Measurements from ENCODE around the gene PRDM11. TPM values are rescaled to one million over a fixed set of nuclear protein-coding genes. Genes with fewer than 3 reads are reported as not detected.

Gene PRDM11
- total RNA-seq, 2 experiments from 2014 or later: 0.61 to 0.94 TPM

GRCh38 chr11:45262900-45263299, 116.5 kb downstream of the PRDM11 start:
- Mint-ChIP-seq H3K27me3 (peaks cover 27% of the 10 kb centered on the region), H3K4me3 (no peak overlapping the region), H3K4me1 (no peaks in the 10 kb centered on the region), H3K27ac (no peak overlapping the region), H3K36me3 (ENCODE audit: low read depth) (no peaks in the 10 kb centered on the region), H3K9me3 (ENCODE audit: low read depth) (no peaks in the 10 kb centered on the region)
- ATAC-seq: no peak
- ChIA-PET POLR2A (no interaction called here), CTCF (interaction anchor here (0.6 kb wide), 1 partner anchor 194 kb away, joined by 3 read pairs; no protein-coding TSS in a partner anchor)
- DNase-seq: no peak
- intact Hi-C loops (cut with DNase I, micrococcal nuclease): no loop called here

GRCh38 chr11:45263773-45264172, 117.3 kb downstream of the PRDM11 start:
- CTCF ChIA-PET: interaction anchor here (0.7 to 2.1 kb wide), 2 partner anchors 14 to 18 kb away, joined by 3 to 6 read pairs; no protein-coding TSS in a partner anchor
- H3K4me1 Mint-ChIP-seq: no peaks in the 10 kb centered on the region
- ATAC-seq: no peak

GRCh38 chr11:45264839-45265515, 118.5 kb downstream of the PRDM11 start:
- Mint-ChIP-seq H3K4me1 (no peaks in the 10 kb centered on the region), H3K27ac (no peak overlapping the region), H3K9me3 (ENCODE audit: low read depth) (no peaks in the 10 kb centered on the region), H3K27me3 (peaks cover 38% of the 10 kb centered on the region), H3K36me3 (ENCODE audit: low read depth) (no peaks in the 10 kb centered on the region), H3K4me3 (no peak overlapping the region)
- ChIA-PET CTCF (interaction anchor here (1.1 to 2.1 kb wide), 2 partner anchors 13 to 22 kb away, joined by 4 to 6 read pairs; no protein-coding TSS in a partner anchor), POLR2A (no interaction called here)
- no peak for DNase-seq
- intact Hi-C loops (cut with DNase I, micrococcal nuclease): no loop called here
- ATAC-seq: no peak

More at GRCh38 chr11:45263773-45264172, 117.3 kb downstream of the PRDM11 start:
- POLR2A ChIA-PET: no interaction called here
- H3K27me3 Mint-ChIP-seq: peaks cover 31% of the 10 kb centered on the region
- no peaks in the 10 kb centered on the region for H3K36me3 Mint-ChIP-seq (ENCODE audit: low read depth)
- no peak overlapping the region for H3K4me3 Mint-ChIP-seq
- DNase-seq: no peak
- H3K9me3 Mint-ChIP-seq (ENCODE audit: low read depth): no peaks in the 10 kb centered on the region
- no peak overlapping the region for H3K27ac Mint-ChIP-seq
- intact Hi-C loops (cut with DNase I, micrococcal nuclease): no loop called here

- ChIA-PET POLR2A (no interaction called here), CTCF (interaction anchor here (0.7 to 2.1 kb wide), 6 partner anchors 12 to 338 kb away, joined by 3 to 6 read pairs (median 3); no protein-coding TSS in a partner anchor)
- no peak for ATAC-seq
- H3K9me3 Mint-ChIP-seq (ENCODE audit: low read depth): no peaks in the 10 kb centered on the region
- no peak overlapping the region for H3K27ac Mint-ChIP-seq
- no peak overlapping the region for H3K4me3 Mint-ChIP-seq
- intact Hi-C loops (cut with DNase I, micrococcal nuclease): no loop called here
- peaks cover 34% of the 10 kb centered on the region for H3K27me3 Mint-ChIP-seq
- DNase-seq: no peak
- no peaks in the 10 kb centered on the region for H3K36me3 Mint-ChIP-seq (ENCODE audit: low read depth)
- H3K4me1 Mint-ChIP-seq: no peaks in the 10 kb centered on the region
These were observed 119.7 kb downstream of the PRDM11 start for GRCh38 chr11:45265969-45266675.

- no peaks in the 10 kb centered on the region for H3K36me3 Mint-ChIP-seq (ENCODE audit: low read depth)
- no peaks in the 10 kb centered on the region for H3K4me1 Mint-ChIP-seq
- no peak overlapping the region for H3K27ac Mint-ChIP-seq
- H3K4me3 Mint-ChIP-seq: no peak overlapping the region
- DNase-seq (no peak), ATAC-seq (no peak)
- intact Hi-C loops (cut with DNase I, micrococcal nuclease): no loop called here
- peaks cover 39% of the 10 kb centered on the region for H3K27me3 Mint-ChIP-seq
- ChIA-PET POLR2A (no interaction called here), CTCF (interaction anchor here (0.7 to 1.0 kb wide), 5 partner anchors 12 to 338 kb away, joined by 3 read pairs; no protein-coding TSS in a partner anchor)
- H3K9me3 Mint-ChIP-seq (ENCODE audit: low read depth): no peaks in the 10 kb centered on the region
These were observed 120.2 kb downstream of the PRDM11 start for GRCh38 chr11:45266676-45267020.

- POLR2A ChIA-PET: no interaction called here
- intact Hi-C loops (cut with DNase I, micrococcal nuclease): no loop called here
- CTCF ChIA-PET: interaction anchor here (0.9 to 1.4 kb wide), 6 partner anchors 25 to 339 kb away, joined by 3 to 4 read pairs (median 3); no protein-coding TSS in a partner anchor
- no peak overlapping the region for H3K27ac Mint-ChIP-seq
- no peaks in the 10 kb centered on the region for H3K9me3 Mint-ChIP-seq (ENCODE audit: low read depth)
- DNase-seq (peak; percentile 64), ATAC-seq (no peak)
- H3K36me3 Mint-ChIP-seq (ENCODE audit: low read depth): no peaks in the 10 kb centered on the region
- H3K4me3 Mint-ChIP-seq: no peak overlapping the region
- no peaks in the 10 kb centered on the region for H3K4me1 Mint-ChIP-seq
- peaks cover 38% of the 10 kb centered on the region for H3K27me3 Mint-ChIP-seq
These were observed 120.6 kb downstream of the PRDM11 start for GRCh38 chr11:45267052-45267451.

- peaks cover 40% of the 10 kb centered on the region for H3K27me3 Mint-ChIP-seq
- no peaks in the 10 kb centered on the region for H3K4me1 Mint-ChIP-seq
- DNase-seq (no peak), ATAC-seq (no peak)
- no peaks in the 10 kb centered on the region for H3K36me3 Mint-ChIP-seq (ENCODE audit: low read depth)
- no peaks in the 10 kb centered on the region for H3K9me3 Mint-ChIP-seq (ENCODE audit: low read depth)
- POLR2A ChIA-PET: no interaction called here
- CTCF ChIA-PET: interaction anchor here (1.0 to 1.4 kb wide), 3 partner anchors 25 to 121 kb away, joined by 3 to 4 read pairs (median 3); no protein-coding TSS in a partner anchor
- intact Hi-C loops (cut with DNase I, micrococcal nuclease): no loop called here
- H3K4me3 Mint-ChIP-seq: no peak overlapping the region
- H3K27ac Mint-ChIP-seq: no peak overlapping the region
These were observed 121.3 kb downstream of the PRDM11 start for GRCh38 chr11:45267652-45268299.

GRCh38 chr11:45269678-45270077, 123.2 kb downstream of the PRDM11 start:
- CTCF ChIA-PET: interaction anchor here (1.0 kb wide), 1 partner anchor 29 kb away, joined by 4 read pairs; no protein-coding TSS in a partner anchor
- H3K36me3 Mint-ChIP-seq (ENCODE audit: low read depth): no peaks in the 10 kb centered on the region

GRCh38 chr11:45270946-45271716, 124.7 kb downstream of the PRDM11 start:
- Mint-ChIP-seq H3K4me1 (no peaks in the 10 kb centered on the region), H3K4me3 (no peak overlapping the region), H3K9me3 (ENCODE audit: low read depth) (no peaks in the 10 kb centered on the region), H3K27me3 (peaks cover 38% of the 10 kb centered on the region), H3K27ac (no peak overlapping the region), H3K36me3 (ENCODE audit: low read depth) (no peaks in the 10 kb centered on the region)
- ChIA-PET CTCF (no interaction called here), POLR2A (no interaction called here)
- DNase-seq: no peak
- ATAC-seq: no peak
- intact Hi-C loops (cut with DNase I, micrococcal nuclease): no loop called here

More at GRCh38 chr11:45269678-45270077, 123.2 kb downstream of the PRDM11 start:
- H3K9me3 Mint-ChIP-seq (ENCODE audit: low read depth): no peaks in the 10 kb centered on the region
- H3K4me3 Mint-ChIP-seq: no peak overlapping the region
- peaks cover 38% of the 10 kb centered on the region for H3K27me3 Mint-ChIP-seq
- intact Hi-C loops (cut with DNase I, micrococcal nuclease): no loop called here
- no peaks in the 10 kb centered on the region for H3K4me1 Mint-ChIP-seq
- POLR2A ChIA-PET: no interaction called here
- ATAC-seq (no peak), DNase-seq (no peak)
- H3K27ac Mint-ChIP-seq: no peak overlapping the region

- H3K9me3 Mint-ChIP-seq (ENCODE audit: low read depth): no peaks in the 10 kb centered on the region
- H3K4me3 Mint-ChIP-seq: no peak overlapping the region
- no peaks in the 10 kb centered on the region for H3K4me1 Mint-ChIP-seq
- H3K27ac Mint-ChIP-seq: no peak overlapping the region
- intact Hi-C loops (cut with DNase I, micrococcal nuclease): no loop called here
- no peak for DNase-seq
- H3K27me3 Mint-ChIP-seq: peaks cover 36% of the 10 kb centered on the region
- ChIA-PET CTCF (interaction anchor here (1.1 to 1.2 kb wide), 2 partner anchors 15 to 345 kb away, joined by 5 read pairs; no protein-coding TSS in a partner anchor), POLR2A (interaction anchor here (0.6 kb wide), 1 partner anchor 257 kb away, joined by 3 read pairs; no protein-coding TSS in a partner anchor)
- no peak for ATAC-seq
- no peaks in the 10 kb centered on the region for H3K36me3 Mint-ChIP-seq (ENCODE audit: low read depth)
These were observed 126.3 kb downstream of the PRDM11 start for GRCh38 chr11:45272701-45273100.

- no peaks in the 10 kb centered on the region for H3K4me1 Mint-ChIP-seq
- intact Hi-C loops (cut with DNase I, micrococcal nuclease): no loop called here
- no peaks in the 10 kb centered on the region for H3K36me3 Mint-ChIP-seq (ENCODE audit: low read depth)
- no peak overlapping the region for H3K4me3 Mint-ChIP-seq
- no peaks in the 10 kb centered on the region for H3K9me3 Mint-ChIP-seq (ENCODE audit: low read depth)
- CTCF ChIA-PET: no interaction called here
- POLR2A ChIA-PET: no interaction called here
- H3K27ac Mint-ChIP-seq: no peak overlapping the region
- no peak for ATAC-seq
- H3K27me3 Mint-ChIP-seq: peaks cover 37% of the 10 kb centered on the region
- DNase-seq: no peak
These were observed 127.1 kb downstream of the PRDM11 start for GRCh38 chr11:45273509-45273908.
